C4-2B (cell line): ENCODE data around the gene MEF2D.

Source experiments
- CTCF ChIP-seq: fragments of 450-650 bp; conservative IDR thresholded peaks from 2 replicates; pipeline ENCODE4 v1.5.1; 2017; ENCODE audit warnings: mild to moderate bottlenecking
- ZFX ChIP-seq: fragments of 450-650 bp; IDR thresholded peaks from 2 replicates; pipeline ENCODE4 v1.6.1; 2017

- TF ChIP-seq CTCF = no peak
- no peak for TF ChIP-seq ZFX
These were observed at the start of gene MEF2D for GRCh38 chr1:156500543-156500792.
